GM12891 (cell line): ENCODE data around the gene TRIO.

Source experiments
- PAX5 ChIP-seq: IDR thresholded peaks from 2 replicates; pipeline ENCODE4 v1.6.1; 2011; ENCODE audit warnings: low read length, moderate library complexity, mild to moderate bottlenecking; ENCODE audit not compliant: insufficient read depth, severe bottlenecking
- POLR2A ChIP-seq: IDR thresholded peaks from 2 replicates; pipeline ENCODE4 v1.6.1; 2011; ENCODE audit warnings: low read depth, low read length, control low read depth
- POLR2AphosphoS5 ChIP-seq: IDR thresholded peaks from 2 replicates; pipeline ENCODE4 v1.6.1; 2011; ENCODE audit warnings: low read depth, low read length, control low read depth
- POU2F2 ChIP-seq: IDR thresholded peaks from 2 replicates; pipeline ENCODE4 v1.6.1; 2011; ENCODE audit warnings: low read depth, mild to moderate bottlenecking, control low read depth, low read length, moderate library complexity
- SPI1 ChIP-seq: IDR thresholded peaks from 2 replicates; pipeline ENCODE4 v1.6.1; 2011; ENCODE audit warnings: low read depth, low read length, control low read depth
- TAF1 ChIP-seq: IDR thresholded peaks from 2 replicates; pipeline ENCODE4 v1.6.1; 2011; ENCODE audit warnings: low read depth, low read length, control low read depth

GRCh38 chr5:14171621-14172020, 28.5 kb downstream of the TRIO start:
- no peak for TF ChIP-seq POLR2AphosphoS5
- no peak for TF ChIP-seq POLR2A
- TF ChIP-seq POU2F2, result no peak
- no peak for TF ChIP-seq SPI1
- no peak for TF ChIP-seq TAF1
- TF ChIP-seq PAX5, result no peak
